H1 (cell line): ENCODE data around the gene SCN10A. TPM values are rescaled to one million over a fixed set of nuclear protein-coding genes. Genes with fewer than 3 reads are reported as not detected.

Experiments used
- ATF3 ChIP-seq: IDR thresholded peaks from 2 replicates; pipeline ENCODE4 v1.6.1; 2011; ENCODE audit warnings: low read depth, mild to moderate bottlenecking, low read length; ENCODE audit not compliant: insufficient read depth
- CHD1 ChIP-seq: IDR thresholded peaks from 2 replicates; pipeline ENCODE4 v1.6.1; 2012; ENCODE audit warnings: low read depth, low read length, improper control_type of control experiment
- JUND ChIP-seq: IDR thresholded peaks from 2 replicates; pipeline ENCODE4 v1.6.1; 2011; ENCODE audit warnings: mild to moderate bottlenecking, improper control_type of control experiment, low read length
- KDM4A ChIP-seq: IDR thresholded peaks from one replicate; pipeline ENCODE4 v1.7.1; 2012; ENCODE audit warnings: low read depth, mild to moderate bottlenecking, moderate library complexity, low read length, inconsistent platforms; ENCODE audit not compliant: severe bottlenecking
- NANOG ChIP-seq: IDR thresholded peaks from 2 replicates; pipeline ENCODE4 v1.6.1; 2011; ENCODE audit warnings: low read length, low read depth, mild to moderate bottlenecking, inconsistent platforms; ENCODE audit not compliant: insufficient read depth, poor library complexity, severe bottlenecking
- POLR2A ChIP-seq, 2 experiments: IDR thresholded peaks; 1 replicate in 1 of 2; 2 replicates in 1 of 2; pipeline ENCODE4 v1.6.1; 2011; ENCODE audit warnings: low read depth in 2 of 2, low read length in 2 of 2, mild to moderate bottlenecking in 2 of 2; ENCODE audit errors: control extremely low read depth in 1 of 2
- SIX5 ChIP-seq: IDR thresholded peaks from 2 replicates; pipeline ENCODE4 v1.6.1; 2011; ENCODE audit warnings: mild to moderate bottlenecking, low read depth, low read length
- TAF7 ChIP-seq: optimal IDR thresholded peaks from 2 replicates; pipeline ENCODE3; 2011; ENCODE audit warnings: low read depth, mild to moderate bottlenecking, inconsistent platforms, low read length, moderate library complexity, borderline replicate concordance
- YY1 ChIP-seq: IDR thresholded peaks from 2 replicates; pipeline ENCODE4 v1.6.1; 2011; ENCODE audit warnings: low read depth, mild to moderate bottlenecking, low read length
- polyA plus RNA-seq, 7 experiments: library from polyadenylated mRNA; depleted of rRNA in 3 of 7; stranded (reverse) in 5 of 7; unstranded in 2 of 7; fragments of >200 nt in 5 of 7; fragments of 200-250 nt in 2 of 7; gene quantifications; 1 replicate in 5 of 7; 2 replicates in 1 of 7; 4 replicates in 1 of 7; pipeline versions ENCODE4 v1.2.1 to v1.2.3, GENCODE V29; 2011 to 2013; ENCODE audit warnings: missing spikeins in 2 of 7, mixed read lengths in 2 of 7
- total RNA-seq: library from RNA; stranded (reverse); fragmentation: NEBNext Ultra II Directional; extraction: Animal tissue kit (Norgen Biotek cat#: 25700); gene quantifications from 2 replicates; pipeline ENCODE4 v1.2.1, GENCODE V29; 2021

SCN10A gene
- total and polyA plus RNA-seq, 2 of the 8 experiments (the other 6 are each of a cell fraction or from before 2014, with no cell fraction given): not detected

- TF ChIP-seq ATF3 (no peak), POLR2A (IDR thresholded peaks at IDR 0.05; ENCODE audit: control extremely low read depth in 1 of 2, low read depth in 2 of 2, low read length in 2 of 2) (no peak), TAF7 (no peak), KDM4A (no peak), JUND (no peak), NANOG (no peak), CHD1 (no peak), SIX5 (no peak), YY1 (no peak)
Measured at GRCh38 chr3:38731522-38731921, 84.5 kb downstream of the SCN10A start (continued).
